GM12892 (cell line): ENCODE results near the gene NUDT5.

Experiments used
- POLR2A ChIP-seq: IDR thresholded peaks from 2 replicates; pipeline ENCODE4 v1.6.1; 2011; ENCODE audit warnings: low read depth, low read length, control low read depth
- POLR2AphosphoS5 ChIP-seq: IDR thresholded peaks from 2 replicates; pipeline ENCODE4 v1.6.1; 2011; ENCODE audit warnings: low read depth, low read length, control low read depth
- TAF1 ChIP-seq: IDR thresholded peaks from 2 replicates; pipeline ENCODE4 v1.6.1; 2011; ENCODE audit warnings: low read depth, mild to moderate bottlenecking, control low read depth, low read length, borderline replicate concordance

- TF ChIP-seq POLR2AphosphoS5 (no peak), TAF1 (no peak), POLR2A (no peak)
These were observed 18.4 kb upstream of the NUDT5 start for GRCh38 chr10:12214093-12214492.
